Type B pancreatic cell (in vitro differentiated cells): Measurements from ENCODE around the gene MTRF1L. TPM values are rescaled to one million over a fixed set of nuclear protein-coding genes. Genes with fewer than 3 reads are reported as not detected.

ENCODE experiments used
- DNase-seq: peaks from one replicate; pipeline ENCODE4 v3.0.0; 2021; ENCODE audit warnings: mixed read lengths; ENCODE audit not compliant: unreplicated experiment; ENCODE audit errors: extremely low spot score
- H3K27ac Mint-ChIP-seq: 2 replicates; pipeline ENCODE4 v1.8.0; 2021; ENCODE audit warnings: mild to moderate bottlenecking, mixed read lengths
- H3K27me3 Mint-ChIP-seq: 2 replicates; pipeline ENCODE4 v1.8.0; 2021; ENCODE audit warnings: mixed read lengths
- H3K36me3 Mint-ChIP-seq: 2 replicates; pipeline ENCODE4 v1.8.0; 2021; ENCODE audit warnings: mixed read lengths
- H3K4me1 Mint-ChIP-seq: one replicate; pipeline ENCODE4 v1.8.0; 2021; ENCODE audit warnings: mixed read lengths; ENCODE audit not compliant: unreplicated experiment
- H3K4me3 Mint-ChIP-seq: 2 replicates; pipeline ENCODE4 v1.8.0; 2021; ENCODE audit warnings: mild to moderate bottlenecking, mixed read lengths
- H3K9me3 Mint-ChIP-seq: 2 replicates; pipeline ENCODE4 v1.8.0; 2021; ENCODE audit warnings: mixed read lengths
- total RNA-seq: library from RNA; stranded (reverse); gene quantifications from 2 replicates; pipeline ENCODE4 v1.2.1, GENCODE V29; 2021; ENCODE audit warnings: low replicate concordance
- TF ChIP-seq, protein P1 (sequence below): fragments of 200-600 bp; sonication (generic); conservative IDR thresholded peaks from 2 replicates; pipeline ENCODE4 v1.5.0; 2021; ENCODE audit warnings: antibody characterized with exemption, mild to moderate bottlenecking

MTRF1L gene
- total RNA-seq, 1 donor from 2014 or later, result 17.3 TPM

DNA sequence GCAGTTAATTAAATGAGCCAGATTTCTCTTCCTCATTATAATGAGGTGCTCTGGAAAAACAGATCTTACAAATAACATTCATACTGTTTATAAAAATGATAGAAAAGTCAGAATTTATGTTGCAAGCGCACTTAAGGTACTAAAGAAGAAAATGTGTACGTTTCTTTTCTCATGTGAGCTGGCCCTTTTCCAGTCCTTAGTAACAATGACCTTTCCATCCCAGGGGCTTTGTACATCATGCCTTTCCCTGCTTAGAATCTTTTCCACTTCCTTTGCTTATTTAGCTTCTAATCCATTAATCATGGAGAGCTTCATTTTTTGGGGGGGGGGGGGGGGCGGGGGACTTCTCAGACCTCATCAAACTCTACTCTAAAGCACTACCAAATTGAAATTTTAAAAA lies 24.5 kb downstream of the MTRF1L start:
- TF ChIP-seq, protein P1, sequence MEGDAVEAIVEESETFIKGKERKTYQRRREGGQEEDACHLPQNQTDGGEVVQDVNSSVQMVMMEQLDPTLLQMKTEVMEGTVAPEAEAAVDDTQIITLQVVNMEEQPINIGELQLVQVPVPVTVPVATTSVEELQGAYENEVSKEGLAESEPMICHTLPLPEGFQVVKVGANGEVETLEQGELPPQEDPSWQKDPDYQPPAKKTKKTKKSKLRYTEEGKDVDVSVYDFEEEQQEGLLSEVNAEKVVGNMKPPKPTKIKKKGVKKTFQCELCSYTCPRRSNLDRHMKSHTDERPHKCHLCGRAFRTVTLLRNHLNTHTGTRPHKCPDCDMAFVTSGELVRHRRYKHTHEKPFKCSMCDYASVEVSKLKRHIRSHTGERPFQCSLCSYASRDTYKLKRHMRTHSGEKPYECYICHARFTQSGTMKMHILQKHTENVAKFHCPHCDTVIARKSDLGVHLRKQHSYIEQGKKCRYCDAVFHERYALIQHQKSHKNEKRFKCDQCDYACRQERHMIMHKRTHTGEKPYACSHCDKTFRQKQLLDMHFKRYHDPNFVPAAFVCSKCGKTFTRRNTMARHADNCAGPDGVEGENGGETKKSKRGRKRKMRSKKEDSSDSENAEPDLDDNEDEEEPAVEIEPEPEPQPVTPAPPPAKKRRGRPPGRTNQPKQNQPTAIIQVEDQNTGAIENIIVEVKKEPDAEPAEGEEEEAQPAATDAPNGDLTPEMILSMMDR, result no peak
- no peak overlapping the region for H3K27ac Mint-ChIP-seq
- no peak for DNase-seq
- H3K4me3 Mint-ChIP-seq, result no peak overlapping the region
- peaks cover 27% of the 10 kb centered on the region for H3K36me3 Mint-ChIP-seq
- H3K9me3 Mint-ChIP-seq, result peaks cover 4% of the 10 kb centered on the region
- peaks cover 26% of the 10 kb centered on the region for H3K4me1 Mint-ChIP-seq
- H3K27me3 Mint-ChIP-seq, result no peaks in the 10 kb centered on the region

DNA sequence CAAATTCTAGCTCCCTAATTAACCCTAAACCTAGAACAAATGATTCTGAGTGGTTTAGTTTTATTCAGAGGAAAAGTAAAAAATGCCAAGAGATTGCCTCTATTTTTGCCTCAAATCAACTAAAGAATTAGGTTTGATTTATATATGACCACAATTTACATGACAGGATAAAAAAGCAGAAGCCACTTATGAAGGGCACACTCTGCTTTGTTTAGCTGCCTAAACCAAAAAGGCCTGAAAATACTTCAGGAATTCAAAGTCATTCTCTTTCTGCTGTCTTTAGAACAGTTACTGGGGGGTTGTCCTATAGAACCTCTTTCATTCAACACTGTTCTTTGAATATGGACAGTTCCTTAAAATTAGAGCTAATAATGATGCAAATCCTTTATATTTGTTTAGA lies 25.0 kb downstream of the MTRF1L start:
- H3K27ac Mint-ChIP-seq, result no peak overlapping the region
- no peaks in the 10 kb centered on the region for H3K27me3 Mint-ChIP-seq
- TF ChIP-seq, protein P1, result no peak
- peaks cover 4% of the 10 kb centered on the region for H3K9me3 Mint-ChIP-seq
- no peak for DNase-seq
- peaks cover 26% of the 10 kb centered on the region for H3K4me1 Mint-ChIP-seq
- H3K36me3 Mint-ChIP-seq, result peaks cover 30% of the 10 kb centered on the region
- H3K4me3 Mint-ChIP-seq, result no peak overlapping the region

DNA sequence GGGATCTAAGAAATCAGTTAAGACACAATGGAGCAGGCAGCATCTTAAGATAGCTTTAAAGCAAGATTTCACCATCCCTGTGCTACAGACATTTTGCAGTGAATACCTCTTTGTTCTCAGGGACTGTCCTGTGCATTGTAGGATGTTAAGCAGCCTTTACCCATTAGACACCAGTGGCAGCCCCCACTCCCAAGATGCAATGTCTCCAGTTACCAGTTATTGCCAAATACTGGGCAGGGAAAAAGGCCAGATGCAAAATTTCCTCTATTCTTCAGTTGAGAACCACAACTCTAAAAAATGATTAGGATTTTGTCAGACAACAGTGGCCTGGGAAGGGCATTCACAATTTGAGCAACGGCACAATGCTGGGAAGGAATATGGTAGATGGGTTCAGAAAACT lies 25.8 kb downstream of the MTRF1L start:
- Mint-ChIP-seq H3K27me3 (no peaks in the 10 kb centered on the region), H3K4me3 (no peak overlapping the region), H3K9me3 (peaks cover 4% of the 10 kb centered on the region), H3K4me1 (peaks cover 26% of the 10 kb centered on the region), H3K27ac (no peak overlapping the region), H3K36me3 (peaks cover 34% of the 10 kb centered on the region)
- no peak for DNase-seq
- TF ChIP-seq, protein P1, result no peak

DNA sequence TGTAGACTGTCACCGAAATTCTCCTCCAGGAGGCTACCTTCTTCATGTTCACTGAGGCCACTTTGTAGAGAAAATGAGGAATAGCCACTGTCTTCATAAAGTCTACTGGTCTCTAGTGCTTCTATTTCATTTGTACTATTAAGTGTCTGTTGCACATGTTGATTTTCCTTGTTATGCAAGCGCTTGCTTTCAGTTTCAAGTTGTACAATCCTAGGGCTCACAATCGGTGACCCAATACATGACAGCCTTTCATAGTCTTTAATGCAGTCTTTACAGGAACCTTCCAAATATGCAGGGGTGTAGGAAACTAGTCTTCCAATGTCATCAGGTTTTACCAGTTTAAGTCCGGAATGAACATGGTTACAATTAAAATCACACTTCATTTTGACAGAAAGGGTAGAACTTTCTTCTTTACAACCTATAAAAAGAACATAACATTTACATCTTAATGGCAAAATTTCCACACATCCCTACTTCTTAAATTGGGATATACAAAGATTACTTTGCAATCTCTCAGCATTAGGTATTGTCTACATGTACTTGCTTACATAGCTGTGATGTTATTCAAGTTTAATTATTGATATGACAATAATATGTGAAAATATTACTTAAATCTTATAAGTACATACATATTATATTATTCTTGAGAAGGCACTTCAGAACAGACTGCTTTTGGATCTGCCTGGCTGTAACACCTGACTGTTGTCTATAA lies 27.1 kb downstream of the MTRF1L start:
- peaks cover 42% of the 10 kb centered on the region for H3K36me3 Mint-ChIP-seq
- no peak for DNase-seq
- TF ChIP-seq, protein P1, result no peak
- peaks cover 4% of the 10 kb centered on the region for H3K9me3 Mint-ChIP-seq
- H3K4me3 Mint-ChIP-seq, result no peak overlapping the region
- no peaks in the 10 kb centered on the region for H3K27me3 Mint-ChIP-seq
- peak overlapping the region; percentile 17 for H3K27ac Mint-ChIP-seq
- H3K4me1 Mint-ChIP-seq, result peaks cover 17% of the 10 kb centered on the region

DNA sequence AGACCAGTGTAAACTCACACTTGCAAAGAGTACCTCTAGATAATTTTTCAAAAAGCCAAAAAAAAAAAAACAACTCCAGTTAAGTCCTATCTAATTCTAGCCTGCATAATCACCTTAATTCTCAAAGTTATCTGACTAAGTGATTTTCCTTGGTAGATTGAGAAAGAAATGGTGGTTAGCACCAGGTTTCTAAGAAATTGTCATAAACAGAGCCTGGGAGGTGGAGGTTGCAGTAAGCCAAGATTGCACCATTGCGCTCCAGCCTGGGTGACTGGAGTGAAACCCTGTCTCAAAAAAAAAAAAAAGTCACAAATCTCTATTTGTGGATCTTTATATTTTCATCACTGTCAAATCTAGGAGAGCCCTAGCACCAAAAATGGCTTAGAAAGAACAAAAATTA lies 28.6 kb downstream of the MTRF1L start:
- TF ChIP-seq, protein P1, result no peak
- Mint-ChIP-seq H3K9me3 (peaks cover 7% of the 10 kb centered on the region), H3K27me3 (no peaks in the 10 kb centered on the region), H3K4me3 (no peak overlapping the region), H3K4me1 (peaks cover 13% of the 10 kb centered on the region), H3K27ac (no peak overlapping the region), H3K36me3 (peaks cover 47% of the 10 kb centered on the region)
- DNase-seq, result no peak
